ENCODE results near the gene SORCS2.

Gene SORCS2

DNA sequence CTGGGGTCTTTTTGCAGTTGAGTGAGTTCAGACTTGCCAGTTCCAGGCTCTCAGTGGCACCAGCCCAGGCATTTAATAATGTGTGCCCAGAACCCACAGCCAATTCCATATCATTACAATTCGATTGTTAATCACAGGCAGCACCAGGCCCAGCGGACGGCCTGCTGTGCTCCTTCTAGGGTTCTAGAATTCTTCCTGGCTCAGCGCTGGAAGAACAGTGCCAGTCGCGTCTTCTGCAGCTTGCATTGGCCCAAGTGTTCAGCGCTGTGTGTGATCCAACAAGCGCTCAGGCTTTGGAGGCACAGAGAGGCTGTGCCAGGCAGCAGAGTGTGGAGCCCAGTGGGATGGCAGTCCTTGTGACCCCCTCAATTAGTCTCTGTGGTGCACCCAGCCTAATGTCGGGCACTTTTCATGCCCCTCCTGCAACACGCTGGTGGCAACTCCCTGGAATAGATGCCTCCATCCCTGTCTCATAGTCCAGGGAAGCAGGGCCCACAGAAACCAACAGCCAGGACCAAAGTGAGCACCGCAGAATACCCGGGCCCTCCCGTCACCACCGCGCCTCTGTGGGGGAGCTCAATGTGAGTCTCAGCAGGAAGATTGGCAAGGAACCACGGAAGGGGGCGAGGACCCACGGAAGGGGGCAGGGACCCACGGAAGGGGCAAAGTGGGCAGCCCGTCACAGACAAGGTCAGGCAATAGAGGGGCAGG, 554.2 kb downstream of the SORCS2 start:
- no peak for DNase-seq

DNA sequence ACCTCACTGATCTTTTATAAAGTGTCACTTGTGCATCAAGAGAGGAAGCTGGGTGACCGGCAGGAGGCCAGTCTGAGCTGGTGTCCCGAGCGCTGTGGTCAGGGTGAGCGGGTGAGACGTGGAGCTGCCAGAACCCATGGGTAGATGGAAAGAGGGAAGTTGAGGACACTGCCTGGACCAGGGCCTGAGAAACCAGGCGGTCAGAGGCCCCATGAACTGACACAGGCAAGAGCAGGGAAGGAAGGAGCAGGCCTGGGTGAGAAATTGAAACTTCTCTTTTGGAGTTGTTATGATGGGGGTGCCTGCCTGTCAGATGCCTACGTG, 554.7 kb downstream of the SORCS2 start:
- DNase-seq = peak; percentile 49 to 72 (median 65)

DNA sequence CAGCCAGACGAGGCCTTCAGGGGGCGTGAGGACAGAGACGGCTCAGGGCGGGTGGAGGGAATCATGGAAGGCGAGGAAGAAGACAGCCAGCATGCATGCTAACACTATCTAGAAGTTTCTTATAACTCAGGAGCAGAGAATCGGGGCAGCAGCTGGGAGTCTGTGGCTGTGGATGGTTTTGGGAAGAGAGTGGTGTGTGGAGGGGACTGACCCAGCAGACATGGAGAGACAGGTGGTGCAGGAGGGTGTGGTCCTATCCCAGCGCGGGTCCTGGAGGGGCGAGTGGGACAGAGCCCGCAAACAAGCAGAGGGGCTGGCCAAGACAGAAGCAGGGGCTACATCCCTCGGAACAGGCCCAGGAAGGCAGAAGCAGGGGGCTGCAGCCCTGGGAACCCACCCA, 555.2 kb downstream of the SORCS2 start:
- no peak for DNase-seq

GRCh38 chr4:7750523-7750922, 558.2 kb downstream of the SORCS2 start:
- no peak for DNase-seq

GRCh38 chr4:7750972-7751371, 558.6 kb downstream of the SORCS2 start:
- DNase-seq = no peak

GRCh38 chr4:7752649-7753048, 560.3 kb downstream of the SORCS2 start:
- no peak for DNase-seq

GRCh38 chr4:7753271-7753670, 560.9 kb downstream of the SORCS2 start:
- no peak for DNase-seq

DNA sequence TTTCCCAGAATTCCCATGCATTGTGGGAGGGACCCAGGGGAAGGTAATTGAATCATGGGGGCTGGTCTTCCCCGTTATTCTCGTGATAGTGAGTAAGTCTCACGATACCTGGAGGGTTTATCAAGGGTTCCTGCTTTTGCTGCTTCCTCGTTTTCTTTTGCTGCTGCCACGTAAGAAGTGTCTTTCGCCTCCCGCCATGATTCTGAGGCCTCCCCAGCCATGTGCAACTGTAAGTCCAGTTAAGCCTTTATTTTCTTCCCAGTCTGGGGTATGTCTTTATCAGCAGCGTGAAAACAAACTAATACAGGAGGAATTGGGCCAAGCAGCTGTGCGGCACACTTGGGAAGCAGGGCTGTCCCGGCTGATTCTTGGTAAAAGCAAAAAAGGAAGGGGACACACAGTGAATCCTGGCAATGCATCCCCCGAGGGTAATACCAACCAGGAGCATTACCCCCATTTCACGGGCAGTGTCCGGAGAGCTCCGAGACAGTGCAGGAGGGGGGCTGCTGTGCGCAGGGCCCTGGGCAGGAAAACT, 561.7 kb downstream of the SORCS2 start:
- no peak for DNase-seq

DNA sequence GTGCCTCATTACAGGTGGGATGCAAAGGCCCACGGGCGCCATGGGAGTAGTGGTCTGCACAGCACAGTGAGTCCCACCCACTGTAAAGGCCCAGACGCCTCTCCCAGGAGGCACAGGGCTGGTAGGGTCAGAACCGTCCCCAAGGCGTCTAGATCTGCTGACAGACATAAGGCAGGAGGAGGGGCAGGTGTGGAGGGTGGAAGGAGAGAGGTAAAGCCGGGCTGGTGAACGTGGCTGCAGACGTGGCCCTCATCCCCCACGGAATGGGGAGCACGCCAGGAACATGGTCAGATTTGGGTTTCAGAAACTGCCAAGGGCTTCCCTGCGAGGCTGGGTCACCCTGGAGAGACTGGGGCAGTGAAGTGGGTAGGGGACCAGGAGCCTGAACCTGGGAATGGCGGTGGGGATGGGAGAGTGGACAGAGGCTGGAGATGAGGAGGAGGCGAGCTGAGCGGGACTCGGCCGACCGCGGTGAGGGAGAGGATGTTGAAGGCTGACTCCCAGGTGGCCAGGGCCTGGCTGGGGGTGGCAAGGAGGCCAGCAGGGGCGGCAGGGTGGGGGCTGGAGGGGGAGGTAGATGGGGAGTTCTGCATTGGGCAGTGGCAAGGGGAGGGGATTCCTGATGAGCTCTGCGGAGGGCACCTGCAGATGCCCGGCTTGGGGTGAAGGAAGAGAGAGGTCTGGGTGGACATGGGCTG, 562.4 kb downstream of the SORCS2 start:
- no peak for DNase-seq

- no peak for DNase-seq
These were observed 563.2 kb downstream of the SORCS2 start for GRCh38 chr4:7755561-7755960.

- DNase-seq = no peak
These were observed 563.7 kb downstream of the SORCS2 start for GRCh38 chr4:7756071-7756470.

- DNase-seq = peak; percentile 85 to 90 (median 87)
These were observed 564.4 kb downstream of the SORCS2 start for GRCh38 chr4:7756561-7757355.

GRCh38 chr4:7757501-7758471, 565.4 kb downstream of the SORCS2 start:
- DNase-seq = no peak

DNA sequence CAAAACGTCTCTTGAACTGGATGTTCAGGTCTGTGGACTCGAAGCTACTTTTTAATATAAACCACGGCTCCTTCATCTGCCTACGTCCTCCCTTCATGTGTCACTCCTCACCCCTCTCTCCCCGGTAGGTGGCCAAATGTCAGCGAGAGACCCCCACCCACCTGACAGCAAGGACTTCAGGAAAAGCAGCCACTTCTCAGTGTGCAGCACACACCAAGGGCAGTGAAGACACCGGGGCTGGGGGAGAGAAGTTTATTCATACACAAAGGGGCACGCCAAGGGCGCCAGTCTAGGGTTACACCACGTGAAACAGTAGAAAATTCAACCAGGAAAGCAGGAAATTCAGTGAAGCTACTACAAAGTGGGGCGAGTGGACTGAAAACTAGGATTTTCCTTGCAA, 566.1 kb downstream of the SORCS2 start:
- no peak for DNase-seq

GRCh38 chr4:7759216-7759615, 566.9 kb downstream of the SORCS2 start:
- peak; percentile 55 to 76 (median 75) for DNase-seq

GRCh38 chr4:7759635-7760034, 567.3 kb downstream of the SORCS2 start:
- DNase-seq = no peak

DNA sequence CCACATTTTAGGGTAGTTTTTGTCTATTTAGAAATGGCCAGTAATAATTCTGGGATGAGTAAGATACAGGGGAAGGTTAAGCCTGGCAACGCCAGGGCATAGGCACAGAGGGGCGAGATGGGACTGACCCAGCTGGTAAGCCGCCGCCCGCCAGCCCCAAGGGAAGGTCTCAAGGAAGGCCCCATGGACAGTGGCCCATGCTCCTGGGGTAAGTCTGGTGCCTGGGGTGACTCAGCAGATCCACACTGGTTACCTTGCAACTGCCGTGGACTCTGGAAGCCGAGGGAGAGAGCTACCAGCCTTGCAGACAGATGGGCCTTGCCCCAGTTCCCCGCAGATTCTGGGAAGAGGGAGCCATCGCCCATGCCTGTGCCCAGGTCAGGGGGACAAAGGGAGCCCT, 567.9 kb downstream of the SORCS2 start:
- DNase-seq = no peak

DNA sequence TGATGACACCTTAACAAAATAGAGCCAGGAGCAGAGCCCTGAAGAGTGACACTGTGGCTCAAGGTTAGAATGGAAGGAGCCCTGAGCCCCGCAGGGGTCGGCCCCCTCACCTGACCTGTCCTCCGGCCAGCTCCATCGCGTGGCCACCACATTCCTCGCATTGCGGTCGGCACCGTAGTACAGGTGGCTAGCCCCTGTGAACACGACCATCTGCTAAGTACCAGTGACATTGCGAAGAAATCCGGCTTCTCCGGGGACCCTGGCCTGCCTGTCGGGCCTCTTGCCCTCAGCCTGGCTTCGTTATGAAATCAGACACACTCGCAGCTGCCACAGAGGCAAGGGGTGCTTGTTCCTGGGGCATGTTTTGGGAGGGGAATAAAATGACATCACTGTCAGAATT, 568.4 kb downstream of the SORCS2 start:
- no peak for DNase-seq

DNA sequence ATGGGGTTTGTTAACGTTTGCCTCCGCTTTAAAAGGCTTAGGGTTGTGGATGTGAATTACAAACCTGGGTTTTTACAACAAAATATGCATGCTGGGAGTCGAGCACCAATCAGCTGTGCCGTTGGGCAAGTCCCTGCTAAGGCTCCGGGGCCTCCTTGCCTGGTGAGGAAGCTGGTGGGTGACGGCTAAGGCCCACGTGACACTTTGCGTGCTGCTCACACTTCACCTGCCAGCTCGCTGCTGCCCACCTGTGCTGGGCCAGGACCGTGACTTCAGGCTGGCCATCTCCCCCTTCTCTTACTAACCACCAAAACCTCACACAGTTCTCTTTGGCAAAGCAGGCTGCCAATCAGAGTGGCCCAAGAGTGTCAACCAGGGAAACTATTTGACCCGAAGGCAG, 569.0 kb downstream of the SORCS2 start:
- DNase-seq = no peak

DNA sequence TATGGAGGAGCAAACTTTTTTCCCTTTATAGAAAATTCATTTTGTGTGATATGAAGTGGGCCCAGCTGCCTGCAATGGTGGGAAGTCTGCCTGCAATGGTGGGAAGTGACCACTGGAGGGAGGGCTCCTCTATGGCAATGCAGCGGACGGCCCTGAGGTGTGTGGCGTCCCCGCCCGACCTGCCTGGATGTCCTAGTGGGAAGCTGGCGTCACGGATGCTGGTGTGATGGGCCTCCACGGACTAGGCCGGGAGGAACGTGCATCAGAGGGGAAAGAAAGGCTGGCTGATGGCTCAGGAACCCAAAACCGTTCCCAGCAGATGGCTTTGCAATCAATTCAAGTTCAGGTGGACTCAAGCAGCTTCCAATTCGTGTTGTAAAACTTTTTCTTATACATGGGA, 569.4 kb downstream of the SORCS2 start:
- peak; percentile 71 to 87 (median 76) for DNase-seq

- DNase-seq = no peak
These were observed 570.2 kb downstream of the SORCS2 start for GRCh38 chr4:7762376-7763030.

GRCh38 chr4:7763106-7763505, 570.8 kb downstream of the SORCS2 start:
- no peak for DNase-seq

Measured in suppressor macrophage treated with lipopolysaccharide for 1 hour (primary cell).